Chondrocyte (in vitro differentiated cells): ENCODE data around the gene KCNMB1. TPM values are rescaled to one million over a fixed set of nuclear protein-coding genes. Genes with fewer than 3 reads are reported as not detected.

Experiments
- DNase-seq: peaks from one replicate; pipeline ENCODE4 v3.0.0; 2021; ENCODE audit warnings: mixed read lengths, low spot score
- H3K27ac Mint-ChIP-seq: one replicate; pipeline ENCODE4 v1.8.0; 2021; ENCODE audit warnings: mild to moderate bottlenecking, moderate library complexity, mixed read lengths; ENCODE audit not compliant: unreplicated experiment
- H3K27me3 Mint-ChIP-seq: 2 replicates; pipeline ENCODE4 v1.8.0; 2021; ENCODE audit warnings: low read depth, mixed read lengths
- H3K36me3 Mint-ChIP-seq: 2 replicates; pipeline ENCODE4 v1.8.0; 2021; ENCODE audit warnings: low read depth, mixed read lengths
- H3K4me1 Mint-ChIP-seq: 2 replicates; pipeline ENCODE4 v1.8.0; 2021; ENCODE audit warnings: low read depth, mild to moderate bottlenecking, mixed read lengths
- H3K4me3 Mint-ChIP-seq: one replicate; pipeline ENCODE4 v1.8.0; 2021; ENCODE audit warnings: mild to moderate bottlenecking, moderate library complexity, mixed read lengths; ENCODE audit not compliant: unreplicated experiment
- H3K9me3 Mint-ChIP-seq: 2 replicates; pipeline ENCODE4 v1.8.0; 2021; ENCODE audit warnings: low read depth, mixed read lengths
- CTCF ChIP-seq: fragments of 200-600 bp; sonication (generic); IDR thresholded peaks from 2 replicates; pipeline ENCODE4 v1.5.0; 2021; ENCODE audit warnings: antibody characterized with exemption, mild to moderate bottlenecking, moderate library complexity
- total RNA-seq: library from RNA; stranded (reverse); gene quantifications from 3 replicates; pipeline ENCODE4 v1.2.1, GENCODE V29; 2021

The KCNMB1 gene
- total RNA-seq, 1 donor from 2014 or later = 23.2 TPM

GRCh38 chr5:170329524-170329923 is 59.6 kb downstream of the KCNMB1 start:
- no peak for DNase-seq
- no peak for TF ChIP-seq CTCF
- no peaks in the 10 kb centered on the region for H3K9me3 Mint-ChIP-seq
- peaks cover 5% of the 10 kb centered on the region for H3K27me3 Mint-ChIP-seq
- no peak overlapping the region for H3K27ac Mint-ChIP-seq
- peaks cover 29% of the 10 kb centered on the region for H3K4me1 Mint-ChIP-seq
- no peaks in the 10 kb centered on the region for H3K36me3 Mint-ChIP-seq
- no peak overlapping the region for H3K4me3 Mint-ChIP-seq

GRCh38 chr5:170327829-170328228 is 61.3 kb downstream of the KCNMB1 start:
- no peaks in the 10 kb centered on the region for H3K36me3 Mint-ChIP-seq
- H3K4me1 Mint-ChIP-seq = peaks cover 20% of the 10 kb centered on the region
- H3K4me3 Mint-ChIP-seq = no peak overlapping the region
- TF ChIP-seq CTCF = no peak
- DNase-seq = no peak
- peaks cover 3% of the 10 kb centered on the region for H3K27me3 Mint-ChIP-seq
- H3K27ac Mint-ChIP-seq = no peak overlapping the region
- no peaks in the 10 kb centered on the region for H3K9me3 Mint-ChIP-seq

GRCh38 chr5:170327168-170327567 is 62.0 kb downstream of the KCNMB1 start:
- Mint-ChIP-seq H3K9me3 (no peaks in the 10 kb centered on the region), H3K27me3 (peaks cover 3% of the 10 kb centered on the region), H3K27ac (no peak overlapping the region), H3K36me3 (no peaks in the 10 kb centered on the region), H3K4me3 (no peak overlapping the region), H3K4me1 (peaks cover 13% of the 10 kb centered on the region)
- no peak for DNase-seq
- no peak for TF ChIP-seq CTCF

Other genes starting within 250 kb of the KCNMB1 start
- not detected in 3 replicates for gene C5orf58, start 156.4 kb downstream of the KCNMB1 start, total RNA-seq
- not detected in 3 replicates for gene LCP2, start 91.6 kb downstream of the KCNMB1 start, total RNA-seq
- 7.7 to 12.0 TPM (median 8.7 TPM) in 3 replicates for gene KCNIP1, start 114.7 kb upstream of the KCNMB1 start, total RNA-seq